ENCODE data around the gene CPVL.

CPVL gene

GRCh38 chr7:29158795-29159423 is 12.6 kb upstream of the CPVL start:
- no peak overlapping the region for H3K4me3 ChIP-seq (ENCODE audit: low read length)
- H3K36me3 ChIP-seq (ENCODE audit: control insufficient read depth, low read length), result no peaks in the 10 kb centered on the region
- no peaks in the 10 kb centered on the region for H3K9me2 ChIP-seq (replicated peaks; ENCODE audit: control insufficient read depth, low read length)
- no peak overlapping the region for H3K4me2 ChIP-seq (ENCODE audit: low read length)
- no peaks in the 10 kb centered on the region for H3K4me1 ChIP-seq (ENCODE audit: control insufficient read depth, low read length)
- no peaks in the 10 kb centered on the region for H3K9me3 ChIP-seq (ENCODE audit: control insufficient read depth, insufficient read depth, low read length)
- no peaks in the 10 kb centered on the region for H4K20me1 ChIP-seq (ENCODE audit: control insufficient read depth, insufficient read depth, low read depth, low read length)
- H3F3A ChIP-seq (ENCODE audit: control insufficient read depth, insufficient read depth), result no peaks in the 10 kb centered on the region
- no peaks in the 10 kb centered on the region for H3K27me3 ChIP-seq (ENCODE audit: control insufficient read depth, low read length)
- no peak overlapping the region for H3K27ac ChIP-seq (ENCODE audit: low read depth, low read length)
- H3K79me2 ChIP-seq (ENCODE audit: control insufficient read depth, low read length), result no peaks in the 10 kb centered on the region
- no peak for TF ChIP-seq CTCF (IDR thresholded peaks at IDR 0.05; ENCODE audit: low read depth, low read length, poor library complexity, severe bottlenecking)
- TF ChIP-seq EZH2phosphoT487 (IDR thresholded peaks at IDR 0.05; ENCODE audit: borderline replicate concordance, low read length), result no peak

DNA sequence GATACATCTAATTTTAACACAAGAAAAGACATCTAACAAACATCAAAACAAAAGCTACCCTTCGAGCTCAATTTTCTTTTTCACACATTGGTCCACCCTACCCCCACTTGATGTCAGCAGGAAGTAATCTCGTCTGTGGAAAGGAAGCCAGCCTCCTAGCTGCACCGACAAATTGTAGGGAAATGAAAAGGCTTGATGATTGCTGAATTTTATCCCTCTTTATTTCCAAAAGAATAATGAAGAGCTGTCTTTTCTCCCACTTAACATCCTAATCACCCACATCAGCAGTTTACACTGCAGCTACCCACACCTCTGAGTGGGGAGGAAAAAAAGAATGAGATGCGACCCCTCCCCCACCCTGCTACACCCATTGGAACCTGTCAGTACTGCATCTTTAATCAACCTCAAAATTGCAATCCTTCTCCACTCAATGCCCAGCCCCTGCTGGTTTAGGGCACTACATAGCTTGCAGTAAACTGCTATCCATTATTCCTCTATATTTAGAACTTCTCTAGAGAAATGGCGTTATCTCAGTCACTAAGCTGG is 10.6 kb upstream of the CPVL start:
- H3F3A ChIP-seq (ENCODE audit: control insufficient read depth, insufficient read depth), result no peaks in the 10 kb centered on the region
- H3K27me3 ChIP-seq (ENCODE audit: control insufficient read depth, low read length), result no peaks in the 10 kb centered on the region
- no peaks in the 10 kb centered on the region for H3K36me3 ChIP-seq (ENCODE audit: control insufficient read depth, low read length)
- H3K4me3 ChIP-seq (ENCODE audit: low read length), result no peak overlapping the region
- H3K9me3 ChIP-seq (ENCODE audit: control insufficient read depth, insufficient read depth, low read length), result no peaks in the 10 kb centered on the region
- H3K27ac ChIP-seq (ENCODE audit: low read depth, low read length), result no peak overlapping the region
- H3K4me2 ChIP-seq (ENCODE audit: low read length), result no peak overlapping the region
- TF ChIP-seq CTCF (IDR thresholded peaks at IDR 0.05; ENCODE audit: low read depth, low read length, poor library complexity, severe bottlenecking), result no peak
- no peaks in the 10 kb centered on the region for H3K4me1 ChIP-seq (ENCODE audit: control insufficient read depth, low read length)
- no peaks in the 10 kb centered on the region for H3K79me2 ChIP-seq (ENCODE audit: control insufficient read depth, low read length)
- no peaks in the 10 kb centered on the region for H3K9me2 ChIP-seq (replicated peaks; ENCODE audit: control insufficient read depth, low read length)
- H4K20me1 ChIP-seq (ENCODE audit: control insufficient read depth, insufficient read depth, low read depth, low read length), result no peaks in the 10 kb centered on the region

DNA sequence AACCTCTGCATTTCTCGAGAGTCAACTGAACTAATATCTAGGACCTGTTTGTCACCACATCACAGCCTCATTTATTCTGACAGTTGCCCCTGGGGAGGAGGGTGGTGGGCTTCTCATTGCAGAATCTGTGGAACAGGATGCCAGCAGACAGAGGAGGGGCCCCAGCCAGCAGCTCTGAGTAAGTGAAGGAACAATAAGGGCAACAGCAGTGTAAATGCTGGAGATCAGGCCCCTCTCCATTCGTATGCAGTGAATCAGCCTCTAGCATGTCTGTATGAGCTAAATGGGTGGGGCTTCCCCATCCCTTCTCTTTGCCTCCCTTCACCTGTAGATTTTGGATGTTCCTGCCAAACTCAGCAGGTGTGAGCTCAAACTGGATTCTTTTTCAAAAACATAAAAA is 7.7 kb upstream of the CPVL start:
- Histone ChIP-seq H3K4me1 (ENCODE audit: control insufficient read depth, low read length) (no peaks in the 10 kb centered on the region), H3K4me3 (ENCODE audit: low read length) (no peak overlapping the region), H3K9me2 (replicated peaks; ENCODE audit: control insufficient read depth, low read length) (no peaks in the 10 kb centered on the region), H3K27ac (ENCODE audit: low read depth, low read length) (no peak overlapping the region), H3K36me3 (ENCODE audit: control insufficient read depth, low read length) (no peaks in the 10 kb centered on the region), H3K27me3 (ENCODE audit: control insufficient read depth, low read length) (no peaks in the 10 kb centered on the region; the same call in 1 of the 2 replicates), H4K20me1 (ENCODE audit: control insufficient read depth, insufficient read depth, low read depth, low read length) (no peaks in the 10 kb centered on the region), H3F3A (ENCODE audit: control insufficient read depth, insufficient read depth) (no peaks in the 10 kb centered on the region), H3K4me2 (ENCODE audit: low read length) (no peak overlapping the region), H3K79me2 (ENCODE audit: control insufficient read depth, low read length) (no peaks in the 10 kb centered on the region), H3K9me3 (ENCODE audit: control insufficient read depth, insufficient read depth, low read length) (no peaks in the 10 kb centered on the region)
- TF ChIP-seq EZH2phosphoT487 (IDR thresholded peaks at IDR 0.05; ENCODE audit: borderline replicate concordance, low read length), result no peak
- no peak for TF ChIP-seq CTCF (IDR thresholded peaks at IDR 0.05; ENCODE audit: low read depth, low read length, poor library complexity, severe bottlenecking)
